HFF-Myc (cell line): ENCODE results near the gene GIMAP8.
A peak's percentile ranks its signal among the peaks of the same experiment; 100 is the strongest.
"Not testable (repeated sequence)": the region's sequence is repeated elsewhere in the genome, so short reads cannot be mapped to it uniquely, and the experiment has no call there.

ENCODE experiments used
- DNase-seq: peaks from one replicate; pipeline ENCODE4 v3.0.0-alpha.2; 2011; ENCODE audit warnings: low read depth; ENCODE audit errors: extremely low read depth
- H3K4me3 ChIP-seq: replicated peaks from 2 replicates; pipeline ENCODE4 v1.5.1; 2011; ENCODE audit warnings: low read depth, mild to moderate bottlenecking, control low read depth, low read length
- TF ChIP-seq, protein P1 (sequence below): IDR thresholded peaks from 2 replicates; pipeline ENCODE4 v1.5.1; 2012; ENCODE audit warnings: mild to moderate bottlenecking, low read depth, low read length, control low read depth; ENCODE audit errors: missing control alignments

The GIMAP8 gene

DNA sequence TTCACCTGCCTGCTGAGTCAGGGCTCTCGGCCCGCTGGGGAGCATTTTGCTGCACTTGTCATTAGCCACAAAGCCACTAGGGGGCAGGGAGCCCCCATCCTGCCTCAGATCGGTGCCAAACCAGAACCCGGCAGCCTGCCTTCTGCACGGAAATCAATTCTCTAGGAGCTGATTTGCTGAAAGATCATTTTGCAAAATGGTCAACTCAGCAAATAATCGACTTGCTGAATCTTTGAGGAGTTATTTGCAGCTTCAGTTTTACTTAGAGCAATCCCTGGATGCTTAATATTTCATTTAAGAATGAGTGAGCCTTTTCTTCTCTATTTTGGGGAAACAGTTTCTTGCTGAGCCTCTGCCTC is 1.7 kb upstream of the GIMAP8 start:
- DNase-seq, result no peak
- no peak overlapping the region for H3K4me3 ChIP-seq
- TF ChIP-seq, protein P1, sequence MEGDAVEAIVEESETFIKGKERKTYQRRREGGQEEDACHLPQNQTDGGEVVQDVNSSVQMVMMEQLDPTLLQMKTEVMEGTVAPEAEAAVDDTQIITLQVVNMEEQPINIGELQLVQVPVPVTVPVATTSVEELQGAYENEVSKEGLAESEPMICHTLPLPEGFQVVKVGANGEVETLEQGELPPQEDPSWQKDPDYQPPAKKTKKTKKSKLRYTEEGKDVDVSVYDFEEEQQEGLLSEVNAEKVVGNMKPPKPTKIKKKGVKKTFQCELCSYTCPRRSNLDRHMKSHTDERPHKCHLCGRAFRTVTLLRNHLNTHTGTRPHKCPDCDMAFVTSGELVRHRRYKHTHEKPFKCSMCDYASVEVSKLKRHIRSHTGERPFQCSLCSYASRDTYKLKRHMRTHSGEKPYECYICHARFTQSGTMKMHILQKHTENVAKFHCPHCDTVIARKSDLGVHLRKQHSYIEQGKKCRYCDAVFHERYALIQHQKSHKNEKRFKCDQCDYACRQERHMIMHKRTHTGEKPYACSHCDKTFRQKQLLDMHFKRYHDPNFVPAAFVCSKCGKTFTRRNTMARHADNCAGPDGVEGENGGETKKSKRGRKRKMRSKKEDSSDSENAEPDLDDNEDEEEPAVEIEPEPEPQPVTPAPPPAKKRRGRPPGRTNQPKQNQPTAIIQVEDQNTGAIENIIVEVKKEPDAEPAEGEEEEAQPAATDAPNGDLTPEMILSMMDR, result peak; percentile 93

DNA sequence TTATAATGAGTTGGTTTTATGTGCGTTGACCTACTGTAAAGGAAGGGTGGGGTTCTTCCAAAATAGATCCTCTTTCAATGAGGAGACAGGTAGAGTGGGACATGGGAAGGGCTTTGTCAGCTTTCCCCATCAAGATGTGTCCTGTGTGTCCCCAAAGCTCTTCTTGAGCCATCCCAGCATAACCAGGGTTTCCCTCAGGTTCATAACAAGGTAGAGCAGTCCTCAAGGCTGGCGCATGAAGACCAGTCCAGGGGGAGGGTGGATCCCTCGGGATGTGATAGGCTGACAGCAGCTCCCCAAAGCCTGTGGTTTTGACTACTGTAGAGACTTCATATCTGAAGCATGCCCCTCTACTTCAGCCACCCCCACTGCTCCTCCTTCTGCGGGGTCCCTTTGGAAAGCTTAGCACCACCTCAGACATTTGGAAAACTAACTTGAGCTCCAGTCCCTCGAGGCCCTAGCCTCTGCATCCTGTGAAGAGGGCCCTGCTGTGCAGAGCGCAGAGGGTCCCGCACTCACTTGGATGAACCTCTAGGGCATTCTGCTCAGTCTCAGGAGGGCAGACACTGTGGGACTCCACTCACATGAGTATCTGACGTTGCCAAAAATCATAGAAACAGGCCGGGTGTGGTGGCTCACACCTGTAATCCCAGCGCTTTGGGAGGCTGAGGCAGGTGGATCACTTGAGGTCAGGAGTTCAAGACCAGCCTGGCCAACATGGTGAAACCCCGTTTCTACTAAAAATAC is 1.1 kb upstream of the GIMAP8 start:
- H3K4me3 ChIP-seq, result no peak overlapping the region
- DNase-seq, result no peak
- TF ChIP-seq, protein P1, result no peak

DNA sequence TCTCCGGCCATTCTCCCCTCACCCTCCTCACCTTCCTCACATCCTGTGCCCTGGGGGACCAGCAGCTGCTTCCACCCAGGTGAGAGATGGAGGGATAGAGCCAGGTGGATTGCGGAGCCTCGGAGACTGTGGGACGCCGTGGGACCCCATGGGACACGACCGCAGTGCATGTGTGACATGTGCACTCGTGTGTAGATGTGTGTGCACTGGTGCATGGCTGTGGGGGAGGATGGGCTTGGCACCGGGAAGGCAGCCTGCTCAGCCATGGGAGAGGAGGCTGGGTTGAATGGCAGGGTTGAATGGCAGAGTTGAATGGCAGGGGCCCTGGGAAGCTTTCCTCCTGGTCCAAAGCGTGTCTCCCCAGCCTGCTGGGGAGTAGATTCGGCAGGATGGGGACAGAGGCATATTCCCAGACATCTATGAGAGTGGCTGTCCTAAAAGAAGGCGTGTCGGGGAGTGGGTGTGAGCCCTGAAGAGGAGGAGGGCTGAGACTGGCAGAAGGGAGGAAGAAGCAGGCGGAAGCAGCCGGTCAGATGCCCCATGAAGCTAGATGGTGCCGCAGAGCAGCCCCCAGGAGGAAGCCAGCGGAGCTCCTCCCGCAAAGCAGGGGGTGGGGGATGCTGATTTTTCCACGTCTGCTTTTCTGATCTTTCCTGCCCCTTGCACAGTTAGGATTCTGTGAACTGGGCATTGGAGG is 815 bp downstream of the GIMAP8 start:
- DNase-seq, result no peak
- no peak overlapping the region for H3K4me3 ChIP-seq
- TF ChIP-seq, protein P1, result no peak

DNA sequence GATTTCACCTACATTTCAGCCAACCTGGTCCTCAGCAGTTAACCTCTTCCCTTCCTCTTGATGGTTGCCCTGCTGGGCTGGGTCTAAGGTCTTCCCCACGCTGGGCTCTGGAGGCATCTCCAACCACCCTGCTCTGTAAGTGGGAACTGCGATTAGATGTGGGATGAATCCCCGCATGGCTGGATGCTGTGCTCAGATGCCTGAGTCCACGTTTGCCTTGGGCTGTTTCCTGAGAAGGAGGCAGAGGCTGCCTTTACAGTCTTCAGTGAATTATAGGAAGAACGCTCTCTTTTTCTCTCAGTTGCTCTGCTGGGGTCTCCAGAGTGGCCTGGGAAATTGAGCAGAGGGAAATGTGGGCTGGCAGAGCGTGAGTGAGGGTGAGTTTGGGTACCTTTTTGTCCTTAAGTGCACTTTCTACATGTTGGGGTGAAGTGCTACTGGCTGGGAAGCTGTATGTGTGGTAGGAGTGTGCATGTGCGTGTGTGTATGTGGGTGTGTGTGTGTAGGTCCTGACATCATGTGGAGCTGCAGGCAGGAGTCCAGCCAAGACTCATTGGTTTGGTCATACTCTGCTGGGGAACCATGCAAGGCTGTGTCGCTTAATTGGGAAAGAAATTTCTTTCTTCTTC is 1.5 kb downstream of the GIMAP8 start:
- no peak overlapping the region for H3K4me3 ChIP-seq
- TF ChIP-seq, protein P1, result no peak
- DNase-seq, result no peak

DNA sequence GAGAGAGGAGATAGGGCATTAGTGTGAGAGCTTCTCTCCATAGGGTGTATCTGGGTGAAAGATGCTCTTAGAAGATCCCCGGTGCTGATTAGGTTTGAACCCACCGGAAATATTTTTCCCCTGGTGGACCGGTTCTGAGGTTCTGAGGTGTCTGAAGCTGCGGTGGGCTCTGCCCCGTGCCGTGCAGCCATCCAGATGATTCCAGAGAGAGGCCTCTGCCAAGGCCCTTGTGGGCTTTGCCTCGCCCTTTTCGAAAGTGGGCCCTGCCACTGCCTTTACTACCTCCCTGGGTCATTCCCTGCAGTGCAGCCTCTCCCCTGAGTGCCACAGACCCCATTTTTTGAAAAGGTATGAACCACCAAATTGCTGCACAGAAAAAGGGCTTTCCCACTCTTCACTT is 2.8 kb downstream of the GIMAP8 start:
- H3K4me3 ChIP-seq, result no peak overlapping the region
- no peak for DNase-seq
- TF ChIP-seq, protein P1, result no peak

DNA sequence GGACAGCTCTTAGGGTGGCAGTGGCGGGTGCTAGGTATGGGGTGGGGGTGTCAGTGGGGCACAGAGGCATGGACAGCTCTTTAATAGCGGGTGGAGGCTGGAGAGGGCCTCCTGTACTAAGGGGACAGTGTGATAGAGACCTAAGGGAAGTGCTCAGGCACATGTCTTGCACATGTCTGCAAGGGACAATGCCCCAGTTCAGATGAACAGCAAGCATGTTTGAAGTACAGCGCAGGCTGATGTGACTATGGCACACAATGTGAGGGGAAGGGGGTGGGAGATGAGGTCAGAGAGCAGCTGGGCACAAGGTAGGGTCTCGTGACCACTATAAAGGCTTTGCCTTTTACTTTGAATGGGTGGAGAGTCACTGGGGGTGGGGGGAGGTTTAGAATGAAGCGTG is 3.5 kb downstream of the GIMAP8 start:
- no peak for DNase-seq
- H3K4me3 ChIP-seq, result no peak overlapping the region
- TF ChIP-seq, protein P1, result no peak

DNA sequence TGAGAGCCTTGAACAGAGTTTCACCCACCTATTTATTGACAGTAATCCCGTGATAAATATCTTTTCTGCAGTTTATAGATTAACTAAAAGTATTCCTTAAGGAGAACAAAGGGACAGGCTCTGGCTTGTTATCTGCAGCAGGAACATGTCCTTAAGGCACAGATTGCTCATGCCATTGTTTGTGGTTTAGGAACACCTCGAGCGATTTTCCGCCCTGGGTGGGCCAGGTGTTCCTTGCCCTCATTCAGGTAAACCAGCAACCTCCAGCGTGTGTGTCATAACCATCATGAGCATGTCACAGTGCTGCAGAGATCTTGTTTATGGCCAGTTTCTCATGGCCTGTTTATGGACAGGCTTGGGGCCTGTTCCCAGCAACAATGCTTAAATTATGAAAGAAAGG is 6.6 kb downstream of the GIMAP8 start:
- not testable (repeated sequence) for H3K4me3 ChIP-seq, DNase-seq
